Adipose tissue (tissue), 3 donors: ENCODE measurements around the gene GPC6. TPM values are rescaled to one million over a fixed set of nuclear protein-coding genes. Genes with fewer than 3 reads are reported as not detected.

Experiments
- H3K27ac ChIP-seq: one replicate; pipeline ENCODE4 v1.5.1; 2013; ENCODE audit warnings: low read depth, low read length
- WGBS, 3 donors: extraction: QIAGEN DNeasy Blood & Tissue Kit; methylation state at CpG; one replicate each; pipeline ENCODE4 v1.1.7; 2013; 5-methylcytosine and 5-hydroxymethylcytosine counted together
- polyA plus RNA-seq, 3 donors: library from polyadenylated mRNA; stranded (reverse); fragments of 200-250 nt; gene quantifications; one replicate each; pipeline ENCODE4 v1.2.3, GENCODE V29; 2013
- donor health status: healthy with polysubstance abuse.
- donor health status: Bipolar disorder and iron deficiency.
- donor health status: healthy.

The GPC6 gene
- polyA plus RNA-seq, 3 donors = 0.72 to 8.5 (median 5.8) TPM

DNA sequence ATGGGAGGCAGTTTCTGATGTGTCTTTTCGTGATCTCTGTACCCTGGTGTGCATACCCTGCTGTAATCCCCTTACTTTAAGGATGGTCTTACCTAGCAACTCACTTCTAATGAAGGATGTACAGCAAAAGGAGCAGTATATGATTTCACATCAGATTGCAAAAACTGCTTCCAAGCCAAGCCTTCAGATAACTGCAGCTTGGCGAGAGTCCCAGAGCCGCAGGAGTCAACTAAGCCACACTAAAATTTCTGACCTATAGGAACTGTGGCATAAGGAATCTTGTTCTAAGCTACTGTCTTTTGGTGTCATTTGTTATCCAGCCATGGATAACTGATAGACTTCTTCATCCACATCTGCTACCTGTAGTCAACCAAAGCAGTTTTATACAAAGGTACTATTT is 496.7 kb downstream of the GPC6 start:
- WGBS, 3 donors = 69 to 74% (median 71%) methylated on average over 3 of the region's 3 CpGs
- no peak overlapping the region for H3K27ac ChIP-seq

DNA sequence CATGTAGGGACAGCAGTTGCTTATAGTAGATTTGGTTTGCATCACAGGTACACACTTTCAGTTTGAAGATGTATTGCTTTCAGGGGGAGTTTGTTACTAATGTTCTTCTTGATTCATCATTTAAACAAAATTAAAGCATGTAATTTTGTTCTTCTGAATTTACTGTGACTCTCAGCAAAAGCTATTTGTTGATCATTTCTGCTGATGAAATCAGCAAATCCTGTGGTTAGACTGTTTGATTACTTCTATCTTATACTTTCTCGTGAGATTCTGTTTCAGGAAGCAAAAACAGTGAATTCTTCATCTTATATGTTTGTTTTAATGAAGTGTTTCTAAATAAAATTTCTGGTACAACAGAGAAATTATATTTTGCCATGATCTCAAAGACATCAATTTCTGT is 497.6 kb downstream of the GPC6 start:
- WGBS, 3 donors = 80 to 95% (median 83%) methylated on average over 1 of the region's 1 CpG
- H3K27ac ChIP-seq = no peak overlapping the region

DNA sequence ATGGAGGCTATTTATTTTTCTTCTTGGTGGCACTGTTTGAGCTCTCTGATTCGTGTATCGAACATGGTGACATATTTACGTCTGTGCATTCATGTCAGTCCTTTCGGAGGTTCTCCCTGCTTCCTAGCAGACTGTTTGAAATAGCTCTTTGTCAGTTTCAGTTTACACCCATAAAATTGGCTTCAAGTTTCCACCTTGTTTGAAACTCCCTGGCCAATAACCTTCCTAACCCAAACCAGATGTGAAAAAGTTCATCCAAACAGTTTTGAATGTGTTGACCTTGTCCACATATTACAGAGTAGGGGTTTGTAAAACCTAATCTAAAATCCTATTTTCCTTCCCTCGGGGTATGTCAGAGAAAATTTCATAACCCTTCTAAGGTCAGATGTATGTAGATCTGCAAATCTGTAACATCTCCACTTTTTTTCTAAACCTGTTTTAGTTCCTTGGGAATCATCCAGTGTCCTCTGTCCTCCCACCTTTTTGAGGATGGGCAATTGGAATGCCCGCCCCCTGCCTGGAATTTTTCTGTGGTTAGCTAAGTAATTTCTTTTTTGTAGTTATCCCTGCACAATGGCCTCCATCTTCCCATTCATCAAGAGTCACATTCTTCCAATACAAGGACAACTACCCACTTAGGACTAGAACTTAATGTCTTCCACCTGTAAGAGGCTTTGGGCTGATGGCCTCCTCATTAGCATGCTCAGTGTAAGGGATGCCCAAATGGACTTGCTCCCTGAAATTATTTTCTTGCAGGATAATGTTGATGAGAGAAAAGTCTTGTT is 499.8 kb downstream of the GPC6 start:
- 68 to 75% (median 70%) methylated on average over 6 of the region's 6 CpGs for WGBS, 3 donors
- no peak overlapping the region for H3K27ac ChIP-seq

DNA sequence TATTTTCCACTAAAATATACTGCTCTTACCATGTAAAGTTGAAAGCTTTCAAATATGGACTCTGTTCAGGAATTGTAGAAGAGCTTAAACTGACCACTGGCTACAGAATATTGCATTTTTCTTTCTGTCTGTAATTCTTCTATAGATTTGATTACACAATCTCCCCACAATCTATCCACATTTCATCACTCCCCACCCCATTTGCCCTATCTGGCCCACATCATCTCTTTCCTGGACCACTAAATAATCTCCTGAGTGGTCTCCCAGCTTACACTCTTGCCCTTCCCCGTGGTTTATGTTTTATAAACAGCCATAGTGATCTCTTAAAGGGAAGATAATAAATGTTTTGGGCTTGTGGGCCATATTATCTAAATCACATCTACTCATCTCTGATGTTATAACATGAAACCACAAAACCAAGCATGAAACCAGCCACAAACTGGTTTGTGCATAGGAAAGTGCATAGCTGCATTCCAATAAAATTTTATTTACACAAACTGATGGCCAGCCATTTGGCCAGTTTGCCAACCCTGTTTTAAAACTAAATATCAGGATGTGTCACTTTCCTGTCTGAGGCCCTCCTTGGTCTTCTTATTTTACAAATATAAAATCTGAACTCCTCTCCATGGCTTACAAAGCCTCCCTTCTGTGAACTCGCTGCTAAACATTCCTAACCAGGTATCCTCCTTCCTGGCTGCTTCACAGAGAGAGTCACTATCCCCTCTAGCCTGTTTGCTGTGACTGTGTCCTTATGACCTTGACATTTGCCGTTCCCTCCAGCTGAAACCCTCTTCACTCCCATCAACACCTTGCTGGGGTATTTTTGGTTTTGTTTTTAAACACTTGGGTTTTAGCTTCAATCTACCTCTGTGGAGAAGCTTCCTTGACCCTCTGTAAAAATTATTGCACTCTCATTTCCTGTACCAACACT is 500.9 kb downstream of the GPC6 start:
- no peak overlapping the region for H3K27ac ChIP-seq
- WGBS, 3 donors = 65 to 74% (median 66%) methylated on average over 3 of the region's 3 CpGs

DNA sequence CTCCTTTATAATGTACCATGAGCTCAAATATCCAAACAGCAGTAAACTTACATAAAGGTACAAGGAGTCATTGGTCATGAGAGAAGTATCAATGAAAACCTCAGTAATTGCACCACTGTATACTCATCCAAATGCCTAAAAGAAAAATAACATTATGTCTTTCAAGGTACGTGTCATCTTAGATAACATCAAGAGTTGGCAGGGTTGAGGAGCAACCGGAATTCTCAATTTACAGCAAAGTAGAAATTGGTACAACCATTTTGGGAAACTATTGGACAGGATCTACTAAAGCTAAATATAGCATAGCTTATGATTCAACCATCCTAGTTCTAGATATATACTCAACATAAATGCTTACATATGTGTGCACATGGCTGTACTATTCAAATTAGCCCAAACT is 502.8 kb downstream of the GPC6 start:
- no peak overlapping the region for H3K27ac ChIP-seq
- 89 to 94% (median 89%) methylated on average over 2 of the region's 2 CpGs for WGBS, 3 donors

DNA sequence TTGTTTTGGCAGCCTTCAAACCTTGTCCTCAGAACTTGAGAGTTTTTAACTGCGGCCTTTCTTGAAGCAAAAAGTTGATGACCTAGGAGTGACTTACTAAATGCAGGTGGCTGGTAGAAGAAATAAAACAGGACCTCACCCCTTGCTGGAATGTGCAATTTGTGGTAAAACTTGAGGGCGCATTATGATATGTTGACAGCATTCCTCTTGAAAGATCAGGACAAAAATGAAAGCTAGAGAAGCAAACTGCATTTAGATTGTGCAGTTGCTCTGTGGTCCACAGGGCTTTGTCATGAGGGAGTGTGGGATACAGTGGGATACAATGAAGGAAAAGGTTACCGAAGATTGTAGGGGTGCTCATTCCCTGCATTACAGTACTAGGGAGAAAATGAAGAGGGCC is 504.2 kb downstream of the GPC6 start:
- H3K27ac ChIP-seq = no peak overlapping the region
- 81 to 90% (median 82%) methylated on average over 3 of the region's 3 CpGs for WGBS, 3 donors

DNA sequence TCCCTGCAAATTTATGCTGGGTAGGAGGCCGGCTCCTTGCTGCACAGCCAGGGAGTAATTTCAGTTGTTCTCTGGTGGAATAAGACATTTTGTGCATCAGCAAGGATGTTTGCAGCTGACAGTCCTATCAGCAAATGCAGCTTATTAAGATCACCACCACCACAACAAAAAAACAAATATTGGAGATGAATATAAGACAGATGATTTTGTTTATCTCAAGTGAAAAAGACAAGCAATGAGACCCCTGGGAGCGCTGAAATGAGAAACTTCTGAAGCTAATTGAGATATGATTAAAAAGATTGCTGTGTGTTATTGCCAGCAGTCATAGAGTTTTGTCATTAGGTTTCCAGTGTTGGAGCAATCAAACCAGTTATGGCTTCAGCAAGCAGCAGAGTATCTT is 505.6 kb downstream of the GPC6 start:
- WGBS, 3 donors = 77 to 84% (median 81%) methylated on average over 2 of the region's 2 CpGs
- H3K27ac ChIP-seq = no peak overlapping the region

DNA sequence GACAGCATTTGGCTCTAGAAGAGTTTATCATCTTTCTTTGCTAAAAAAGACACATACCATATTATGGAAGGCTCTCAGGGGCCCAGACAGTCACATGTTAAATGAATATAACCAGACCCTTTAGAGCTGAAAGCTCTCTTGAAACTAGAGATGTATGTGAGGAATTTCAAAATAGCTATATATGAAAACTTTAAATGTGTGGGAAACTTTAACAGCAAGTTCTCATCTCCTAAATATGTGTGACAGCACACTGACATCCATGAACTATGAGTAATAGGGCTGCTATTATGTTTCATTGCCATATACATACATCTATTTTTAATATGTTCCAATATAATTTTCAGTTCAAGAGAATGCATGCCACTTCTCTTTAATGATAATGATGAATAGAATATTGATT is 509.5 kb downstream of the GPC6 start:
- H3K27ac ChIP-seq = no peak overlapping the region

DNA sequence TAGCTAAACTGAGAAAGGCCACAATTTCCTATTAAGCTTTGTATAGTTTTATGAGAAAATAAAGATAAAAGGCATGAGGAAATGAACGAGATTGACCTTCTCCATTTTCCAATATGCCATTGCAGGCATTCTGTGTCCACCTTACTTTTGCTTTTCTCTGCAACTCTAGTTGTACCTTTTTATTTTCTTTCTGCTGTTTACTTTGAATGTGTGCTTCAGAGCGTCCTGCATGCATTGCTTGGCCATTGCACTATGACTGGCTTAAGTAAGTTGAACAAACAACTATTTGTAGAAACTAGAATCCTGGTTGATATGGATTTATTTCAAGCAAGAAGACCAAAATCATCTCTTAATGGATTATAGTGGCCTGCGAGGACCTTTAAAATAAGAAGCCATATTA is 510.3 kb downstream of the GPC6 start:
- 82 to 86% (median 85%) methylated on average over 3 of the region's 3 CpGs for WGBS, 3 donors

DNA sequence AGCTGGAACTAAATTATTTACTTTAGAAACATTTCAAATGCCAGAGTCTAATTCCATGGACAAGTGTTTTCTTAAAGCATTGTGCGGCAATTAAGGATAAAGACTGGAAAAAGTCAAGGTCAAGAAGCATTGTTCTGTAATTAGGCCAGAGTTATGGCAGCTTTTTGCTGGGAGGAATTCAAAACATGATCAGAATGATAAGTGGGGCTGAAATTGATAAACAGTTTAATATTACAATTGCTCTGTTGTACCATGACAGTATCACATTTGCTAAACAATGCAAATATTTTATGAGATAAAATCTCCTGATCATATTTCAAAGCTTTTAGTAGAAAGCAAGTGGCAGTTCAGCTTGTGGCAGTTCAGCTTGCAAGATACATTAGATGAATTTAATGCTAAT is 513.7 kb downstream of the GPC6 start:
- H3K27ac ChIP-seq = no peak overlapping the region

More for the DNA sequence above, 510.3 kb downstream of the GPC6 start:
- H3K27ac ChIP-seq = no peak overlapping the region

DNA sequence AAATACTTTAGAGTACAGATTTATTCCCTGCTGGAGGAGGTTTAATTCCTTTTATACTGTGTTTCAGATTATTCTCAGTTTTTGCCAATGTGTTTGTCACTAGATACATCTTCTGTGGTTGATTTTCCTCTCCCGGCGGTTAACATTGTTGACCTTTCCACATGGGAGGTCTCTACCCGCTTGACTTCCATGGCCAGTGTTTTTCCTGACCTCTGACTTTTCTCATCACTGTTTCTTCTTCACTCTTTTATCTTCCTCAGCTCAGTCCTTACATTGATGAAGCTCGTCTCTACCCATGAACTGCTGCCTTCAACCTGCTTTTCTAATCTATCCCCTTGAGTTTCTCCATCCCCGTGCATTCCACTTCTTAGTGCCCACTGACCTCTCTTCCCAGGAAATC is 517.4 kb downstream of the GPC6 start:
- H3K27ac ChIP-seq = no peak overlapping the region
- WGBS, 3 donors = 82 to 91% (median 88%) methylated on average over 5 of the region's 5 CpGs

More for the DNA sequence above, 513.7 kb downstream of the GPC6 start:
- 21 to 86% (median 71%) methylated on average over 1 of the region's 1 CpG for WGBS, 3 donors

DNA sequence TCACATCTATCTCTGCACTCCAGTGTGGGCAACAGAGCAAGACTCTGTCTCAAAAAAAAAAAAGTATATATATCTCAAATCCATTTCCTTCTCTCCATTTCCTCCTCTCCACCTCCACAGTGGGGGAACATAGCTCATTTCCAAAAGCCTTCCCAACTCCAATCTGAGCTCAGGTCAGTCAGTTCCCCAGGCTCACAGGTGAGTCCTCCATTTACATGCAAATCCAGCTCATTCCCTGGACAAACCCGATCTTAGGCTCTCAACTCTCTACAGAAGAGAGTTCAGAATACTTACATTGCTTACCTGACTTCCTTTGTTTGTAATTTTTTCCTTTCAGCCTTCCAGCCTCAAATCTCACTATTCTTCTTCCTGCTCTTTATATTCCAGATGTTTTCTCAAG is 518.3 kb downstream of the GPC6 start:
- 57 to 74% (median 62%) methylated on average over 1 of the region's 1 CpG for WGBS, 3 donors
- H3K27ac ChIP-seq = no peak overlapping the region

DNA sequence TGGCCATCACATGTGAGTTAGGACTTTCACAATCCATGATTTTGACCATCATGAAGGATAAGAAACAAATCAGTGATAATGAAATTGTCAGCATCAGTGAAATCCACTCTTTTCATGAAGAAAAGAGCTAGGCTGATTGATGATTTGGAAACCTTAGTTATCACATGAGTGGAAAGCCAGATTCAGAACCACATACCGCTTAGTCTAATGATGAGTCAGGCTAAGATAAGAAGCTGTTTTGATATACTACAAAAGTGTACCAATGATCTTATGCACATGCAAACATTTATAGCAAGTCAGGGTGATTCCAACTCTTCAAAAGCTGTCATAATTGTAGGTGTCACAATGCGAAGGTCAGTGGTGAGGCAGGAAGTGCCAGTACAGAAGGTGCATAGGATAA is 519.3 kb downstream of the GPC6 start:
- WGBS, 3 donors = 69 to 86% (median 82%) methylated on average over 2 of the region's 2 CpGs
- H3K27ac ChIP-seq = no peak overlapping the region

DNA sequence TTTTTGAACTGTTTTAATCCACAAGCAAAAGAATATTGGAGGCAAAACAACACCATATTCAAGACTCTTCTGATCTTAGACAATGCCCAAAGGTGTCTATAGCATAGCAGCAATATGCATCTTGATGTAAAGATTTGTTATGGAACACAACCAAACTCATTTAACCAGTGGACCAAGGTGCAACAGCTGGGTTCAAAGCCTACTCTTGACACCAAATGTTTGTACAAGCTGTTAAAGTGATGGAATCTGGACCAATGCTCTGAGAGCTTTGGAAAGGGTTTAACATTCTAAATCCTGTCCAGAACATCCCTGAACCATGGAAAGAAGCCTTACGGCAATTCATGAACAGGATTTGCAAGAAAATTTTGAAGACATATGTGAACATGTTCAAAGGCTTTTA is 520.0 kb downstream of the GPC6 start:
- 93 to 98% (median 95%) methylated on average over 1 of the region's 1 CpG for WGBS, 3 donors
- H3K27ac ChIP-seq = no peak overlapping the region

DNA sequence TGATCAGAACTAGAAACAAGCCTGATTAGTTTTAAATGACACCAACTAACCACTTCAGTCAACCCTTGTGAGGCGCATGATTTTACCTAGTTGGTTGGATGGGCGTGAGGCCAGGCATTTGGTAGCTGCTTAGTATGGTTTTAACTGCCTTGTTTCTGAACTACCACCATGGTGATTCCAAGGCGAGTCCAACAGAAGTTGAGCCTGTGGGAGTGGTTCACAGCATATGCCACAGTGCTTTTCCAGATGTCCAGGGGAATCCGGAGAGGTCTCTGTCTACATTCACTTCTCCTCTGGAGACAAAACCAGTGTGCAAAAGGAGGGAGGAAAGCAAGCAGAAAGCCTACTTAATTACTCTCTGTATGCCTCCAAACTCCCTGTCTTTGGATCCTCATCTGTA is 524.1 kb downstream of the GPC6 start:
- 85 to 90% (median 86%) methylated on average over 4 of the region's 4 CpGs for WGBS, 3 donors
- no peak overlapping the region for H3K27ac ChIP-seq

DNA sequence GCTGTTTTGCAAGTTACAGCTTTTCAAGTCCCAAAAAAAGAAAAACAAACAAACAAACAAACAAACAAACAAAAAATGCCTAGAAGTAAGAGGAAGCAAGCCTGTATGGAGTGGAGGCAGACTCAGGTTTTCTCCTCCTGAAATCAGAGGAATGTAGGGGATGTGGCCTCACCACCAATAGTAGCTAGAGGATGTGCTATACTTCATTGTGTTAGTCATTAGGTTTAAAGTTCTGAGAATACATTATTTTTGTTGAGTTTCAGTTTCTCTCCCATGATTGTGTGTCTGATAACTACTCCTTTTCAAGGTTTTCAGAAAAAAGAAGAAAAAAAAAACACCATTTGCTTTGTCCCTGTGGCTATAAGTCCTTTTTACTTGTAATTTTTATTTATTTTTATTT is 524.5 kb downstream of the GPC6 start:
- no peak overlapping the region for H3K27ac ChIP-seq

DNA sequence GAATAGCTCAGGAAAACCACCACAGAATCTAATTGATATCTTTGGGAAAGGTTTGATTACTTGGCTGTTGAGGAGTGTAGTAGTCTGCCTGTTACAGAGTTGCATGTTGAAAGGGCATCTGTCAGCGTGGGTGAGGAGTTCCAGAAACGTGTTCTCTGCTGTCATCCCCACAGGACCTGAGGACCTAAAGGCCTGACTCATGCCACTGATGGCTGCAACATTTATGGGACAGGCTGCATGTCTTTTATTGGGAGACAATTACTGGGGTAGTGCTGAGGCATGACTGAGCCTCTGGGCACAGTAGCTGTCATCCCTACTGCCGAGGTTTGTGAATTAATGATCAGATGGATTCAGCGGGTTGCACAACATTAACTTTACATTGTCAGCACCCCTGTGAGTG is 525.9 kb downstream of the GPC6 start:
- H3K27ac ChIP-seq = no peak overlapping the region
- WGBS, 3 donors = 69 to 84% (median 79%) methylated on average over 4 of the region's 4 CpGs

DNA sequence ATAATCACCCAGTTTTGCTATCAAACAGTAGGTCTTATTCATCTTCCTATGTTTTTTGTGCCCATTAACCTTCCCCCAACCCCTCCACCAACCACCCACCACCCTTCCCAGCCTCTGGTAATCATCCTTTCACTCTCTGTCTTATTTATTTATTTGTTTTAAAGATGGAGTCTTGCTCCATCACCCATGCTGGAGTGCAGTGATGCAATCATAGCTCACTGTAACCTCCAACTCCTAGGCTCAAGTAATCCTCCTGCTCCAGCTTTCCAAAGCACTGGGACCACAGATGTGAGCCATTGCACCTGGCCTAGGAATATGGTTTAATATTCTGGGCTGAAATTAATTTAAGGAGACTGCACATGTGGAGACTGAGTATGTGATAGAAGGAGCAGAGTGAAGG is 527.0 kb downstream of the GPC6 start:
- no peak overlapping the region for H3K27ac ChIP-seq

DNA sequence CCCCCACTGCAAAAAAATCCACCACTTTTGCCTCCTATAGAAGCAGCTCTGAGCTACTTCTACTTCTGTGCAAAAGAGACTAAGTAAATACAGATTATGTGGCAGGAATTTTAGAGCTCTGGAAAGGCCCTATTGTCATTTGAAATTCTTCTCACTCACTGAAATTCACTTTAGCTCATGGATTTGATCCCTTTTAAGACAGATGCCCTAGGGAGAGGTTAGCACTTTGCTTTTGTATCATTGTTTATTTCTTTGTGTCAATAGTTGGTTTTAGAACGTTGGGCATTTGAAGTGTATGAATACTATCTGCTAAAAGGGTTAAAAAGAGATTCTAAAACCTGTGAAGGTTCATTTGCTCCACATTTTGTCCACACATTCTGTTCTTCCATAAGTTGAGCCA is 528.7 kb downstream of the GPC6 start:
- no peak overlapping the region for H3K27ac ChIP-seq
- WGBS, 3 donors = 35 to 49% (median 42%) methylated on average over 1 of the region's 1 CpG

DNA sequence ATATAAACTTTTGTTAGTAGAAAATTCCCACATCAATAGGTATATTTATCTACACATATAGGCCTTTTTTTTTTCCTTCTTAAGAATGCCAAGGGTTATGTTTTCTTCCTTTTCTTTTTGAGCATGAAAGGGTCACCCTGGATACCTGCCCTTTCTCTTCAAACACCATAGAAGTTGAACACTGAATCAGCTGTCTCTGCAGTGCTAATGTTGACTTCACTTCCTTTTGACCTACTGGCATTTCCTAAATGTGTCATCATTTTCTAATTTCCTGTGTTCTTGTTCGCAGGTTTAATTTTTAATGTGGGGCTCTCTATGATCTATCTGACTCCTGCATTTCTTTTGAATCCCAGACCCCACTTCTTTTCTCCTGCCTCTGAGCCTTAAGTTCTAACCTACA is 532.0 kb downstream of the GPC6 start:
- 55 to 77% (median 66%) methylated on average over 1 of the region's 1 CpG for WGBS, 3 donors
- H3K27ac ChIP-seq = no peak overlapping the region
